HEK293 (cell line): ENCODE results near the gene TOM1L2.

Experiments used
- CTCF ChIA-PET: fragments of 350-600 bp; formaldehyde crosslinking; extraction: SDS; loops from one replicate; lab custom pipeline; 2021; ENCODE audit warnings: antibody characterized with exemption; lab: Yijun Ruan, JAX
- POLR2A ChIA-PET: fragments of 300-600 bp; formaldehyde crosslinking; extraction: SDS; loops from one replicate; lab custom pipeline; 2020; ENCODE audit warnings: antibody characterized with exemption, inconsistent platforms; lab: Yijun Ruan, JAX
- H3K27ac ChIP-seq: fragments of 200-500 bp; sonication (Bioruptor generic); 2 replicates; pipeline ENCODE4 v1.5.1; 2014; ENCODE audit warnings: low read depth, low read length, control low read depth, inconsistent platforms; ENCODE audit errors: extremely low read depth
- H3K36me3 ChIP-seq, 2 experiments: fragments of 200-500 bp in 1 of 2; sonication (Bioruptor generic) in 1 of 2; 1 replicate in 1 of 2; 2 replicates in 1 of 2; pipeline ENCODE4 v1.5.1; 2014 to 2017; ENCODE audit warnings: inconsistent platforms in 2 of 2, low read length in 2 of 2; ENCODE audit not compliant: control insufficient read depth in 2 of 2, insufficient read depth in 1 of 2
- H3K4me1 ChIP-seq: fragments of 200-500 bp; sonication (Bioruptor generic); 2 replicates; pipeline ENCODE4 v1.5.1; 2014; ENCODE audit warnings: mild to moderate bottlenecking, low read length, inconsistent platforms; ENCODE audit not compliant: control insufficient read depth, insufficient read depth
- H3K4me3 ChIP-seq: 2 replicates; pipeline ENCODE4 v1.5.1; 2011; ENCODE audit warnings: low read depth, mild to moderate bottlenecking, control low read depth, low read length, moderate library complexity
- H3K9me3 ChIP-seq: fragments of 200-500 bp; sonication (Bioruptor generic); 2 replicates; pipeline ENCODE4 v1.5.1; 2014; ENCODE audit warnings: low read depth, low read length, inconsistent platforms; ENCODE audit not compliant: control insufficient read depth, insufficient read depth
- BCL11B ChIP-seq: fragments of 450-650 bp; formaldehyde crosslinking; IDR thresholded peaks from 2 replicates; pipeline ENCODE4 v1.5.1; 2016; ENCODE audit warnings: low read depth, missing biosample characterization, missing genetic modification characterization
- ELK4 ChIP-seq: IDR thresholded peaks from 2 replicates; pipeline ENCODE4 v1.6.1; 2011; ENCODE audit warnings: mild to moderate bottlenecking, low read depth, low read length, borderline replicate concordance
- FEZF1 ChIP-seq: fragments of 450-650 bp; formaldehyde crosslinking; IDR thresholded peaks from 2 replicates; pipeline ENCODE4 v1.5.1; 2016; ENCODE audit warnings: missing biosample characterization, missing genetic modification characterization
- GLIS1 ChIP-seq: fragments of 450-650 bp; formaldehyde crosslinking; IDR thresholded peaks from 2 replicates; pipeline ENCODE4 v1.5.1; 2016; ENCODE audit warnings: missing biosample characterization, missing genetic modification characterization
- HIC1 ChIP-seq: fragments of 450-650 bp; formaldehyde crosslinking; IDR thresholded peaks from 2 replicates; pipeline ENCODE4 v1.5.1; 2016; ENCODE audit warnings: missing biosample characterization, missing genetic modification characterization
- OSR2 ChIP-seq: fragments of 450-650 bp; formaldehyde crosslinking; IDR thresholded peaks from 2 replicates; pipeline ENCODE4 v1.5.1; 2016; ENCODE audit warnings: missing biosample characterization, missing genetic modification characterization
- REPIN1 ChIP-seq: fragments of 450-650 bp; formaldehyde crosslinking; IDR thresholded peaks from 2 replicates; pipeline ENCODE4 v1.5.1; 2017; ENCODE audit warnings: missing biosample characterization, missing genetic modification characterization, low read depth
- TCF7L2 ChIP-seq: IDR thresholded peaks from 2 replicates; pipeline ENCODE4 v1.6.1; 2011; ENCODE audit warnings: low read depth, mild to moderate bottlenecking, inconsistent platforms, low read length, moderate library complexity, borderline replicate concordance
- ZBTB7A ChIP-seq: fragments of 450-650 bp; formaldehyde crosslinking; IDR thresholded peaks from 2 replicates; pipeline ENCODE4 v1.5.1; 2016; ENCODE audit warnings: low read depth, missing biosample characterization, missing genetic modification characterization
- ZIC2 ChIP-seq: fragments of 450-650 bp; formaldehyde crosslinking; IDR thresholded peaks from 2 replicates; pipeline ENCODE4 v1.5.1; 2016; ENCODE audit warnings: missing biosample characterization, missing genetic modification characterization
- ZNF10 ChIP-seq: fragments of 450-650 bp; formaldehyde crosslinking; IDR thresholded peaks from 2 replicates; pipeline ENCODE4 v1.5.1; 2017; ENCODE audit warnings: missing biosample characterization, missing genetic modification characterization
- ZNF2 ChIP-seq: fragments of 450-650 bp; formaldehyde crosslinking; IDR thresholded peaks from 2 replicates; pipeline ENCODE4 v1.5.1; 2016; ENCODE audit warnings: missing biosample characterization, missing genetic modification characterization
- ZNF248 ChIP-seq: fragments of 450-650 bp; formaldehyde crosslinking; IDR thresholded peaks from 2 replicates; pipeline ENCODE4 v1.5.1; 2017; ENCODE audit warnings: missing biosample characterization, missing genetic modification characterization
- ZNF280D ChIP-seq: fragments of 450-650 bp; formaldehyde crosslinking; IDR thresholded peaks from 2 replicates; pipeline ENCODE4 v1.5.1; 2016; ENCODE audit warnings: missing biosample characterization, missing genetic modification characterization
- ZNF335 ChIP-seq: fragments of 450-650 bp; formaldehyde crosslinking; conservative IDR thresholded peaks from 2 replicates; pipeline ENCODE4 v1.5.1; 2016; ENCODE audit warnings: missing biosample characterization, missing genetic modification characterization
- ZNF341 ChIP-seq: fragments of 450-650 bp; formaldehyde crosslinking; IDR thresholded peaks from 2 replicates; pipeline ENCODE4; 2016; ENCODE audit warnings: low read depth, missing biosample characterization, missing genetic modification characterization
- ZNF404 ChIP-seq: fragments of 450-650 bp; formaldehyde crosslinking; IDR thresholded peaks from 2 replicates; pipeline ENCODE4 v1.5.1; 2017; ENCODE audit warnings: missing biosample characterization, missing genetic modification characterization
- ZNF426 ChIP-seq: fragments of 450-650 bp; formaldehyde crosslinking; IDR thresholded peaks from 2 replicates; pipeline ENCODE4 v1.5.1; 2017; ENCODE audit warnings: missing biosample characterization, missing genetic modification characterization, mild to moderate bottlenecking, inconsistent platforms, moderate library complexity
- ZNF518A ChIP-seq: fragments of 450-650 bp; formaldehyde crosslinking; conservative IDR thresholded peaks from 2 replicates; pipeline ENCODE4 v1.5.1; 2016; ENCODE audit warnings: low read depth, missing biosample characterization, missing genetic modification characterization
- ZNF529 ChIP-seq: fragments of 450-650 bp; formaldehyde crosslinking; IDR thresholded peaks from 2 replicates; pipeline ENCODE4 v1.5.1; 2017; ENCODE audit warnings: missing genetic modification characterization, missing biosample characterization; ENCODE audit not compliant: insufficient replicate concordance
- ZNF548 ChIP-seq: fragments of 450-650 bp; formaldehyde crosslinking; IDR thresholded peaks from 2 replicates; pipeline ENCODE4 v1.5.1; 2016; ENCODE audit warnings: missing biosample characterization, missing genetic modification characterization
- ZNF692 ChIP-seq: fragments of 450-650 bp; formaldehyde crosslinking; IDR thresholded peaks from 2 replicates; pipeline ENCODE4 v1.5.1; 2016; ENCODE audit warnings: missing biosample characterization, missing genetic modification characterization
- ZNF707 ChIP-seq: fragments of 450-650 bp; formaldehyde crosslinking; IDR thresholded peaks from 2 replicates; pipeline ENCODE4 v1.5.1; 2016; ENCODE audit warnings: missing biosample characterization, missing genetic modification characterization
- ZNF768 ChIP-seq: fragments of 450-650 bp; formaldehyde crosslinking; IDR thresholded peaks from 2 replicates; pipeline ENCODE4 v1.5.1; 2018; ENCODE audit warnings: missing biosample characterization, mild to moderate bottlenecking, missing genetic modification characterization
- ZNF791 ChIP-seq: fragments of 450-650 bp; formaldehyde crosslinking; IDR thresholded peaks from 2 replicates; pipeline ENCODE4 v1.5.1; 2016; ENCODE audit warnings: missing biosample characterization, missing genetic modification characterization

Gene TOM1L2

GRCh38 chr17:17840751-17841591 lies 131.2 kb downstream of the TOM1L2 start:
- Histone ChIP-seq H3K27ac (peak overlapping the region; percentile 94; the same call in 1 of the 2 replicates), H3K36me3 (no peaks in the 10 kb centered on the region), H3K4me3 (no peak overlapping the region), H3K9me3 (no peaks in the 10 kb centered on the region), H3K4me1 (peaks cover 20% of the 10 kb centered on the region)
- POLR2A ChIA-PET = interaction anchor here (0.6 to 2.2 kb wide), 11 partner anchors 9 to 159 kb away, joined by 3 to 8 read pairs (median 4); no protein-coding TSS in a partner anchor
- CTCF ChIA-PET = interaction anchor here (1.3 kb wide), 2 partner anchors 28 to 30 kb away, joined by 4 to 5 read pairs; no protein-coding TSS in a partner anchor
- TF ChIP-seq ZNF10 (tag by site-specific recombination) = no peak
- TF ChIP-seq ZNF404 = no peak
- TF ChIP-seq ZNF529 = no peak
- no peak for TF ChIP-seq ZNF426
- TF ChIP-seq ZNF248 = no peak
- TF ChIP-seq OSR2 (tag by site-specific recombination) = no peak
- TF ChIP-seq ZNF791 = no peak
- TF ChIP-seq REPIN1 (tag by site-specific recombination) = no peak
- TF ChIP-seq BCL11B (tag by site-specific recombination) = no peak
- 0 out of 2 replicates have a peak, but pooled peaks have one; percentile 13 for TF ChIP-seq HIC1 (tag by site-specific recombination)
- TF ChIP-seq ZNF548 (tag by site-specific recombination) = no peak
- TF ChIP-seq ZNF707 (tag by site-specific recombination) = no peak
- no peak for TF ChIP-seq ZNF692 (tag by site-specific recombination)
- TF ChIP-seq FEZF1 (tag by site-specific recombination) = no peak
- TF ChIP-seq TCF7L2 = no peak
- no peak for TF ChIP-seq ZNF2
- no peak for TF ChIP-seq ELK4
- no peak for TF ChIP-seq ZNF341 (tag by site-specific recombination)
- peak; percentile 70 for TF ChIP-seq ZIC2 (tag by site-specific recombination)
- TF ChIP-seq ZNF768 (tag by site-specific recombination) = no peak
- no peak for TF ChIP-seq ZNF335 (tag by site-specific recombination)
- no peak for TF ChIP-seq ZNF518A (tag by site-specific recombination)
- TF ChIP-seq ZNF280D (tag by site-specific recombination) = no peak
- TF ChIP-seq ZBTB7A (tag by site-specific recombination) = no peak
- TF ChIP-seq GLIS1 = peak; percentile 80
